ENCODE data around the gene AUTS2. TPM values are rescaled to one million over a fixed set of nuclear protein-coding genes. Genes with fewer than 3 reads are reported as not detected.

The AUTS2 gene
- total and polyA plus RNA-seq, 9 of the 15 experiments (the other 6 are each of a cell fraction or from before 2014, with no cell fraction given): 0.58 TPM; not detected in 8

GRCh38 chr7:70544016-70544415 is 945.7 kb downstream of the AUTS2 start:
- DNase-seq (ENCODE audit: extremely low read depth in 1 of 4, low spot score in 3 of 4) (no peak), FAIRE-seq (no peak), ATAC-seq (no peak)
- in situ Hi-C loops (cut with MboI): no loop called here
- Histone ChIP-seq H3K36me3 (ENCODE audit: control insufficient read depth, insufficient read depth, low read length) (no peaks in the 10 kb centered on the region), H2AFZ (ENCODE audit: low read depth, low read length) (no peak overlapping the region), H4K20me1 (replicated peaks; ENCODE audit: control insufficient read depth, insufficient read depth, low read length) (no peaks in the 10 kb centered on the region), H3K9me3 (replicated peaks; ENCODE audit: control insufficient read depth, insufficient read depth, low read depth, low read length) (no peaks in the 10 kb centered on the region), H3K4me3 (no peak overlapping the region), H3K9me1 (ENCODE audit: control insufficient read depth, insufficient read depth, low read length) (no peaks in the 10 kb centered on the region), H3K4me2 (ENCODE audit: insufficient read depth, low read length) (no peak overlapping the region), H3K4me1 (replicated peaks in 1 of 2; ENCODE audit: control insufficient read depth in 2 of 2, insufficient read depth in 2 of 2, low read length in 2 of 2) (no peaks in the 10 kb centered on the region), H3K27me3 (ENCODE audit: control insufficient read depth in 2 of 2, insufficient read depth in 2 of 2, low read length in 2 of 2) (peaks cover 2 to 22% of the 10 kb centered on the region in 2 experiments; a peak in 4 of 5 replicates), H3K9ac (ENCODE audit: insufficient read depth in 1 of 2, low read depth in 2 of 2, low read length in 2 of 2) (no peak overlapping the region), H3K27ac (ENCODE audit: extremely low read depth, low read depth, low read length) (no peak overlapping the region), H3K79me2 (ENCODE audit: control insufficient read depth, insufficient read depth, low read length) (no peaks in the 10 kb centered on the region)
- TF ChIP-seq ZMIZ1 (IDR thresholded peaks at IDR 0.05; ENCODE audit: low read depth in 2 of 2, low read length in 2 of 2) (no peak), ZFPM2 (CRISPR knock-in tag; IDR thresholded peaks at IDR 0.05) (no peak), ETV1 (tag; conservative IDR thresholded peaks at IDR 0.05; ENCODE audit: low read depth) (no peak), GATAD2B (IDR thresholded peaks at IDR 0.05; ENCODE audit: borderline replicate concordance) (no peak), ZSCAN29 (IDR thresholded peaks at IDR 0.05) (no peak), ZNF124 (CRISPR knock-in tag; IDR thresholded peaks at IDR 0.05) (no peak)
- WGBS (ENCODE audit: insufficient coverage, low coverage, missing lambda C conversion rate): 0% methylated on average over 2 of the region's 2 CpGs
- ChIA-PET CTCF (ENCODE audit: low intra/inter-chr PET ratio) (no interaction called here), POLR2A (no interaction called here)
- BruUV-seq (replicated peaks): no TSS peak
- intact Hi-C loops (cut with micrococcal nuclease): no loop called here
